HepG2 (cell line): ENCODE measurements around the gene ANLN. TPM values are rescaled to one million over a fixed set of nuclear protein-coding genes. Genes with fewer than 3 reads are reported as not detected.

Experiments used
- AHR ChIP-seq: IDR thresholded peaks from 2 replicates; pipeline ENCODE4 v1.6.1; 2018; ENCODE audit warnings: missing genetic modification reagents, missing compliant biosample characterization
- ATM ChIP-seq: fragments of 450-650 bp; IDR thresholded peaks from 2 replicates; pipeline ENCODE4 v1.7.1; 2017; ENCODE audit warnings: mild to moderate bottlenecking, borderline replicate concordance
- GZF1 ChIP-seq: sonication (generic); formaldehyde crosslinking; IDR thresholded peaks from 2 replicates; pipeline ENCODE4 v1.5.1; 2020; ENCODE audit warnings: mild to moderate bottlenecking, missing genetic modification reagents
- HES4 ChIP-seq: sonication (generic); formaldehyde crosslinking; IDR thresholded peaks from 2 replicates; pipeline ENCODE4 v1.9.0; 2021; ENCODE audit warnings: mild to moderate bottlenecking, missing genetic modification reagents, borderline replicate concordance
- ISL2 ChIP-seq: sonication (generic); formaldehyde crosslinking; IDR thresholded peaks from 2 replicates; pipeline ENCODE4 v1.5.0; 2020; ENCODE audit warnings: missing genetic modification reagents
- ISX ChIP-seq: sonication (generic); formaldehyde crosslinking; conservative IDR thresholded peaks from 2 replicates; pipeline ENCODE4 v1.5.0; 2020; ENCODE audit warnings: missing genetic modification reagents
- JUNB ChIP-seq: sonication (generic); formaldehyde crosslinking; IDR thresholded peaks from 2 replicates; pipeline ENCODE4 v1.8.0; 2022; ENCODE audit warnings: missing genetic modification reagents, mild to moderate bottlenecking, borderline replicate concordance
- NFE2L1 ChIP-seq: sonication (generic); formaldehyde crosslinking; IDR thresholded peaks from 2 replicates; pipeline ENCODE4 v1.4.0; 2020; ENCODE audit warnings: missing genetic modification reagents, mild to moderate bottlenecking, borderline replicate concordance
- NFKB2 ChIP-seq: sonication (generic); formaldehyde crosslinking; IDR thresholded peaks from 2 replicates; pipeline ENCODE4 v1.4.0; 2020; ENCODE audit warnings: missing genetic modification reagents, borderline replicate concordance
- POLR2AphosphoS5 ChIP-seq: IDR thresholded peaks from 2 replicates; pipeline ENCODE4 v1.6.1; 2012; ENCODE audit warnings: low read depth, low read length
- SIX1 ChIP-seq: sonication (generic); formaldehyde crosslinking; IDR thresholded peaks from 2 replicates; pipeline ENCODE4 v1.4.0; 2020; ENCODE audit warnings: missing genetic modification reagents, borderline replicate concordance
- SP2 ChIP-seq: sonication (generic); formaldehyde crosslinking; IDR thresholded peaks from 2 replicates; pipeline ENCODE4 v1.5.1; 2020; ENCODE audit warnings: mild to moderate bottlenecking, missing genetic modification reagents
- TFAP4 ChIP-seq: sonication (generic); IDR thresholded peaks from 2 replicates; pipeline ENCODE4 v1.6.1; 2016; ENCODE audit warnings: low read depth, borderline replicate concordance
- ZBTB7A ChIP-seq: sonication (generic); formaldehyde crosslinking; IDR thresholded peaks from 2 replicates; pipeline ENCODE4 v1.8.0; 2022; ENCODE audit warnings: mild to moderate bottlenecking, missing genetic modification reagents
- ZFP62 ChIP-seq: sonication (generic); formaldehyde crosslinking; IDR thresholded peaks from 2 replicates; pipeline ENCODE4 v1.4.0; 2020; ENCODE audit warnings: missing genetic modification reagents
- ZNF232 ChIP-seq: sonication (generic); formaldehyde crosslinking; IDR thresholded peaks from 2 replicates; pipeline ENCODE4 v1.4.0; 2020; ENCODE audit warnings: missing genetic modification reagents, borderline replicate concordance
- ZNF567 ChIP-seq: sonication (generic); formaldehyde crosslinking; IDR thresholded peaks from 2 replicates; pipeline ENCODE4 v1.8.1; 2023; ENCODE audit warnings: mild to moderate bottlenecking, missing genetic modification reagents, borderline replicate concordance
- ZNF609 ChIP-seq: sonication (generic); formaldehyde crosslinking; IDR thresholded peaks from 2 replicates; pipeline ENCODE4 v1.4.0; 2020; ENCODE audit warnings: mild to moderate bottlenecking, missing genetic modification reagents, borderline replicate concordance
- ZNF749 ChIP-seq: sonication (generic); formaldehyde crosslinking; IDR thresholded peaks from 2 replicates; pipeline ENCODE4 v1.8.0; 2022; ENCODE audit warnings: mild to moderate bottlenecking, missing genetic modification reagents, moderate library complexity, borderline replicate concordance
- ZNF792 ChIP-seq: IDR thresholded peaks from 2 replicates; pipeline ENCODE4 v1.6.1; 2016
- ZSCAN22 ChIP-seq: sonication (generic); formaldehyde crosslinking; IDR thresholded peaks from 2 replicates; pipeline ENCODE4 v1.4.0; 2020; ENCODE audit warnings: mild to moderate bottlenecking, missing genetic modification reagents
- polyA plus RNA-seq, 8 experiments: library from polyadenylated mRNA; depleted of rRNA in 3 of 8; stranded (reverse) in 7 of 8; unstranded in 1 of 8; fragments of >200 nt; fragmentation: Illumina TruSeq in 4 of 8; extraction: Trizol in 4 of 8; gene quantifications; 2 replicates each; pipeline versions ENCODE4 v1.2.1 to v1.2.3, GENCODE V29; 2011 to 2016; ENCODE audit warnings: low read depth in 4 of 8, missing spikeins in 1 of 8, mixed read lengths in 1 of 8; ENCODE audit not compliant: insufficient read depth in 1 of 8
- total RNA-seq, 5 experiments: library from RNA; depleted of rRNA; stranded (reverse); fragments of >200 nt; fragmentation: Illumina TruSeq; extraction: Trizol; gene quantifications; 2 replicates each; pipeline ENCODE4 v1.2.3, GENCODE V29; 2016; ENCODE audit warnings: low read depth in 1 of 5

The ANLN gene
- total and polyA plus RNA-seq, 2 of the 13 experiments (the other 11 are each of a cell fraction or from before 2014, with no cell fraction given): 20.0 to 72.0 TPM

GRCh38 chr7:36390199-36391090, 783 bp downstream of the ANLN start (continued):
- TF ChIP-seq NFKB2 (CRISPR knock-in tag) (no peak; the same call in 1 of the 2 replicates), POLR2AphosphoS5 (no peak), ZNF567 (CRISPR knock-in tag) (no peak), SP2 (CRISPR knock-in tag) (no peak), ZNF792 (CRISPR knock-in tag) (no peak; the same call in 1 of the 2 replicates), HES4 (0 out of 2 replicates have a peak, but pooled peaks have one; percentile 61), ISX (no peak), ZBTB7A (peak; percentile 80), ZSCAN22 (CRISPR knock-in tag) (no peak), ZNF749 (CRISPR knock-in tag) (no peak), ISL2 (peak; percentile 58), GZF1 (no peak), SIX1 (CRISPR knock-in tag) (no peak), TFAP4 (peak; percentile 74; the same call in 1 of the 2 replicates), ATM (no peak), AHR (CRISPR knock-in tag) (no peak; the same call in 1 of the 2 replicates), JUNB (CRISPR knock-in tag) (0 out of 2 replicates have a peak, but pooled peaks have one; percentile 15), ZFP62 (no peak), ZNF232 (no peak), ZNF609 (CRISPR knock-in tag) (no peak), NFE2L1 (CRISPR knock-in tag) (no peak)
